Small intestine (tissue), 7 donors: ENCODE measurements around the gene CREB5. TPM values are rescaled to one million over a fixed set of nuclear protein-coding genes. Genes with fewer than 3 reads are reported as not detected.
"Not testable (repeated sequence)": the region's sequence is repeated elsewhere in the genome, so short reads cannot be mapped to it uniquely, and the experiment has no call there.

Experiments used
- DNase-seq, 2 donors: peaks; one replicate each; pipeline versions ENCODE4 v3.0.0 to v3.0.0-alpha.2; 2013
- FAIRE-seq: peaks from 2 replicates; lab custom pipeline; 2012; peaks lifted over from hg19 to GRCh38; lab: Jason Lieb, UNC
- H3K27ac ChIP-seq, 3 donors: one replicate each; pipeline ENCODE4 v1.5.1; 2013; ENCODE audit warnings: low read length in 2 of 3, mild to moderate bottlenecking in 2 of 3, control low read depth in 1 of 3, inconsistent platforms in 1 of 3, low read depth in 1 of 3, moderate library complexity in 1 of 3
- H3K27me3 ChIP-seq, 3 donors: one replicate each; pipeline ENCODE4 v1.6.1; 2013; ENCODE audit warnings: low read length in 3 of 3, inconsistent platforms in 1 of 3; ENCODE audit not compliant: control insufficient read depth in 3 of 3, insufficient read depth in 3 of 3
- H3K36me3 ChIP-seq, 3 donors: one replicate each; pipeline ENCODE4 v1.6.1; 2013; ENCODE audit warnings: low read length in 3 of 3, inconsistent platforms in 1 of 3, low read depth in 1 of 3, mild to moderate bottlenecking in 1 of 3, moderate library complexity in 1 of 3; ENCODE audit not compliant: control insufficient read depth in 3 of 3, insufficient read depth in 2 of 3
- H3K4me1 ChIP-seq, 3 donors: one replicate each; pipeline ENCODE4 v1.6.1; 2013; ENCODE audit warnings: low read length in 2 of 3, inconsistent platforms in 1 of 3, low read depth in 1 of 3, mild to moderate bottlenecking in 1 of 3, moderate library complexity in 1 of 3; ENCODE audit not compliant: control insufficient read depth in 3 of 3, insufficient read depth in 2 of 3
- H3K4me3 ChIP-seq, 3 donors: one replicate each; pipeline ENCODE4 v1.5.1; 2013; ENCODE audit warnings: low read length in 3 of 3, control low read depth in 1 of 3, inconsistent platforms in 1 of 3, low read depth in 1 of 3, mild to moderate bottlenecking in 1 of 3, moderate library complexity in 1 of 3
- H3K9me3 ChIP-seq, 2 donors: one replicate each; pipeline ENCODE4 v1.6.1; 2013; ENCODE audit warnings: low read depth in 1 of 2, low read length in 1 of 2; ENCODE audit not compliant: control insufficient read depth in 2 of 2, insufficient read depth in 1 of 2
- WGBS, 3 donors: extraction: QIAGEN DNeasy Blood & Tissue Kit; methylation state at CpG; one replicate each; pipeline ENCODE4 v1.1.7; 2013; 5-methylcytosine and 5-hydroxymethylcytosine counted together
- polyA plus RNA-seq, 4 donors: library from polyadenylated mRNA; stranded (reverse) in 3 of 4; unstranded in 1 of 4; fragments of 200-250 nt in 3 of 4; fragments of 120-200 nt in 1 of 4; gene quantifications; one replicate each; pipeline versions ENCODE4 v1.2.1 to v1.2.3, GENCODE V29; 2013
- donor health status: healthy with polysubstance abuse.
- donor health status: control.
- donor health status: control.
- donor health status: Bipolar disorder and iron deficiency.
- donor health status: healthy.

The CREB5 gene
- polyA plus RNA-seq, 4 donors, result 0.27 to 3.0 (median 1.8) TPM; not detected in 1

GRCh38 chr7:28549998-28550397 is 137.7 kb downstream of the CREB5 start:
- WGBS, 3 donors, result 66 to 71% (median 68%) methylated on average over 2 of the region's 2 CpGs

GRCh38 chr7:28550580-28551186 is 138.4 kb downstream of the CREB5 start:
- Histone ChIP-seq H3K27me3 (no peaks in the 10 kb centered on the region), H3K36me3 (no peaks in the 10 kb centered on the region), H3K9me3 (peaks cover 0 to 8% of the 10 kb centered on the region in 2 donors), H3K27ac (no peak overlapping the region), H3K4me1 (no peaks in the 10 kb centered on the region), H3K4me3 (no peak overlapping the region)
- 24 to 51% (median 40%) methylated on average over 7 of the region's 7 CpGs for WGBS, 3 donors
- FAIRE-seq (no peak), DNase-seq (no peak)

More at GRCh38 chr7:28549998-28550397, 137.7 kb downstream of the CREB5 start:
- H3K27me3 ChIP-seq, result no peaks in the 10 kb centered on the region
- H3K4me1 ChIP-seq, result no peaks in the 10 kb centered on the region
- peaks cover 0 to 8% of the 10 kb centered on the region in 2 donors for H3K9me3 ChIP-seq
- no peak for DNase-seq
- no peak for FAIRE-seq
- no peak overlapping the region for H3K4me3 ChIP-seq
- no peak overlapping the region for H3K27ac ChIP-seq
- H3K36me3 ChIP-seq, result no peaks in the 10 kb centered on the region

GRCh38 chr7:28551331-28551730 is 139.0 kb downstream of the CREB5 start:
- no peaks in the 10 kb centered on the region for H3K27me3 ChIP-seq
- H3K9me3 ChIP-seq, result peaks cover 0 to 8% of the 10 kb centered on the region in 2 donors
- no peaks in the 10 kb centered on the region for H3K36me3 ChIP-seq
- DNase-seq (no peak), FAIRE-seq (no peak)
- 35 to 55% (median 53%) methylated on average over 5 of the region's 5 CpGs for WGBS, 3 donors
- no peaks in the 10 kb centered on the region for H3K4me1 ChIP-seq
- H3K27ac ChIP-seq, result no peak overlapping the region
- H3K4me3 ChIP-seq, result no peak overlapping the region

- not testable (repeated sequence) for H3K27me3 ChIP-seq, H3K27ac ChIP-seq, H3K4me3 ChIP-seq, FAIRE-seq, H3K36me3 ChIP-seq, H3K4me1 ChIP-seq, H3K9me3 ChIP-seq, DNase-seq
- 61 to 64% (median 63%) methylated on average over 1 of the region's 1 CpG for WGBS, 3 donors
Measured at GRCh38 chr7:28551766-28552165, 139.4 kb downstream of the CREB5 start.

- no peaks in the 10 kb centered on the region for H3K27me3 ChIP-seq
- no peak for DNase-seq
- H3K36me3 ChIP-seq, result no peaks in the 10 kb centered on the region
- FAIRE-seq, result no peak
- H3K4me1 ChIP-seq, result no peaks in the 10 kb centered on the region
- no peak overlapping the region for H3K27ac ChIP-seq
- no peak overlapping the region for H3K4me3 ChIP-seq
- WGBS, 3 donors, result 71 to 91% (median 73%) methylated on average over 4 of the region's 4 CpGs
- no peaks in the 10 kb centered on the region for H3K9me3 ChIP-seq
Measured at GRCh38 chr7:28554802-28555471, 142.6 kb downstream of the CREB5 start.

GRCh38 chr7:28556025-28556424 is 143.7 kb downstream of the CREB5 start:
- Histone ChIP-seq H3K4me1 (no peaks in the 10 kb centered on the region), H3K27ac (no peak overlapping the region), H3K36me3 (no peaks in the 10 kb centered on the region), H3K27me3 (no peaks in the 10 kb centered on the region), H3K4me3 (no peak overlapping the region), H3K9me3 (no peaks in the 10 kb centered on the region)
- DNase-seq, result no peak
- no peak for FAIRE-seq
- 28 to 69% (median 52%) methylated on average over 8 of the region's 8 CpGs for WGBS, 3 donors

- FAIRE-seq (no peak), DNase-seq (no peak)
- Histone ChIP-seq H3K9me3 (no peaks in the 10 kb centered on the region), H3K4me3 (no peak overlapping the region), H3K36me3 (no peaks in the 10 kb centered on the region), H3K27ac (no peak overlapping the region), H3K27me3 (no peaks in the 10 kb centered on the region), H3K4me1 (no peaks in the 10 kb centered on the region)
- 62 to 74% (median 63%) methylated on average over 2 of the region's 2 CpGs for WGBS, 3 donors
Measured at GRCh38 chr7:28556671-28557070, 144.4 kb downstream of the CREB5 start.

GRCh38 chr7:28558236-28558635 is 145.9 kb downstream of the CREB5 start:
- Histone ChIP-seq H3K4me1 (no peaks in the 10 kb centered on the region), H3K9me3 (no peaks in the 10 kb centered on the region), H3K27ac (no peak overlapping the region), H3K27me3 (no peaks in the 10 kb centered on the region), H3K4me3 (no peak overlapping the region), H3K36me3 (no peaks in the 10 kb centered on the region)
- no peak for DNase-seq
- WGBS, 3 donors, result 50 to 62% (median 61%) methylated on average over 1 of the region's 1 CpG
- no peak for FAIRE-seq
